GM10266 (cell line): ENCODE measurements around the gene NPY5R.

Source experiments
- DNase-seq: peaks from one replicate; pipeline ENCODE4 v3.0.0; 2012; ENCODE audit errors: extremely low spot score
- TF ChIP-seq, protein P1 (sequence below): IDR thresholded peaks from 2 replicates; pipeline ENCODE4 v1.5.1; 2012; ENCODE audit warnings: mild to moderate bottlenecking, low read depth; ENCODE audit not compliant: control insufficient read depth, insufficient read depth; ENCODE audit errors: missing control alignments

NPY5R gene

DNA sequence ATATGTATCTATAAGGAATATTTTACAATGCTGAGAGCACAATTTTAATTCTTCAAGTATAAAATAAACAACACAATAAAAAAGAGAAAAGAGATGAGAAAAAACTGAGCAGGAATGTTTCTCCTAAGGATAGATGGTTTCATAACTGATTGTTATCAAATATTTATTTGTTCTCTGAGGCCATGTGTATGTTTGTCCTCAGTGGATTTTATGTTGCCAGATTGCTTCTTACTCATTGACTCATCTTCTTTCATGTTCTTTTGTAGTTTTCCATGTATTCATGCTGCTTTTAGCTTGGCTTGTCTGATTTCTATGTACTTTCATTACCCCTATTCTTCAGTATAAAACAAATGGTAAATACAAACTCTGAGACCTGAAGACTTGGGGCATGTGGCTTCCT, 41.2 kb downstream of the NPY5R start:
- DNase-seq, result no peak
- TF ChIP-seq, protein P1, sequence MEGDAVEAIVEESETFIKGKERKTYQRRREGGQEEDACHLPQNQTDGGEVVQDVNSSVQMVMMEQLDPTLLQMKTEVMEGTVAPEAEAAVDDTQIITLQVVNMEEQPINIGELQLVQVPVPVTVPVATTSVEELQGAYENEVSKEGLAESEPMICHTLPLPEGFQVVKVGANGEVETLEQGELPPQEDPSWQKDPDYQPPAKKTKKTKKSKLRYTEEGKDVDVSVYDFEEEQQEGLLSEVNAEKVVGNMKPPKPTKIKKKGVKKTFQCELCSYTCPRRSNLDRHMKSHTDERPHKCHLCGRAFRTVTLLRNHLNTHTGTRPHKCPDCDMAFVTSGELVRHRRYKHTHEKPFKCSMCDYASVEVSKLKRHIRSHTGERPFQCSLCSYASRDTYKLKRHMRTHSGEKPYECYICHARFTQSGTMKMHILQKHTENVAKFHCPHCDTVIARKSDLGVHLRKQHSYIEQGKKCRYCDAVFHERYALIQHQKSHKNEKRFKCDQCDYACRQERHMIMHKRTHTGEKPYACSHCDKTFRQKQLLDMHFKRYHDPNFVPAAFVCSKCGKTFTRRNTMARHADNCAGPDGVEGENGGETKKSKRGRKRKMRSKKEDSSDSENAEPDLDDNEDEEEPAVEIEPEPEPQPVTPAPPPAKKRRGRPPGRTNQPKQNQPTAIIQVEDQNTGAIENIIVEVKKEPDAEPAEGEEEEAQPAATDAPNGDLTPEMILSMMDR, result no peak

DNA sequence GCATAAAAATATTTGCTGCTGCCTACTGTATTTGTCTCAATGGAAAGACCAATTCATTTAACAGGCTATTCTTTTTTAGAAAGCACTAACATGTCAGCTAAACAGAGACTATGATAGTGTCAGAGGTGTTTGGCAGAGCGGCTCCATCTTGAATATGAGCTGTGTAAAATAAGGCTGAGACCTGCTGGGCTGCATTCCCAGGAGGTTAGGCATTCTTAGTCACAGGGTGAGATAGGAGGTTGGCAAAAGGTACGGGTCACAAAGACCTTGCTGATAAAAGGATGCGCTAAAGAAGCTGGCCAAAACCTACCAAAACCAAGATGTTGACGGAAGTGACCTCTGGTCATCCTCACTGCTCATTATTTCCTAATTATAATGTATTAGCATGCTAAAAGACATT, 41.8 kb downstream of the NPY5R start:
- no peak for DNase-seq
- TF ChIP-seq, protein P1, result no peak

DNA sequence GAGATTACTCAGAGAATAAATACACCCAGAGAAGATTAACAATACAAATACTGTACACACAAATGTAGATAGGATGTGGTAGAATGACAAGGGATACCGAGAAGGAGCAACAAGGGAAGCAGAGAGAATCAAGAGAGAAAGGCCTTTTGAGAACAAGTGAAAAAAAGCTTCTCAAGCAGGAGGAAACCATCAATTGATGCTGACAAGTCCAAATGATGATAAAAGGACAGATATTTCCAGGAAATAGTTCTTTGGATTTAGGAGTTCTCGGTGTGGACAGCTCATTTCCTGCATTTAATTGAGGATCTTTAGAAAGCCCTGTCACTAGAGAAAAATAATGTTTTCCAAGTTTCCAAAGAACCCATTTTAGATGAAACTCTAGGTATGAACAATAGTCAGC, 48.1 kb downstream of the NPY5R start:
- DNase-seq, result no peak
- TF ChIP-seq, protein P1, result no peak

DNA sequence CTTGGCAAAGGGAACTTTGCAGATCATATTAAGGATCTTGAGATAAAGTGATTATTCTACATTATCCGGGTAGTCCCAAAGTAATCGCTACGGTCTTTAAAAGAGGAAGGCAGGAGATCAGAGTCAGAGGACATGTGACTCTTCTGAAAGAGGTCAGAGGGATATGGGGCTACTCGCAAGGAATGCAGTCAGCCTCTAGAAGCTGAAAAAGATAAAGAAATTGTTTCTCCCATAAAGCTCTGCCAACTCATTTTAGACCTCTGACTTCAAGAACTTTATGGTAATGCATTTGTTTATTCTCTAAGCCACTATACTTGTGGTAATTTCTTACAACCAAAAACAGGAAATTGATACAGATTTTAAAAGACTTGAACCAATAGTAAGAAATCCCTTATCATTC, 48.6 kb downstream of the NPY5R start:
- TF ChIP-seq, protein P1, result no peak
- no peak for DNase-seq

DNA sequence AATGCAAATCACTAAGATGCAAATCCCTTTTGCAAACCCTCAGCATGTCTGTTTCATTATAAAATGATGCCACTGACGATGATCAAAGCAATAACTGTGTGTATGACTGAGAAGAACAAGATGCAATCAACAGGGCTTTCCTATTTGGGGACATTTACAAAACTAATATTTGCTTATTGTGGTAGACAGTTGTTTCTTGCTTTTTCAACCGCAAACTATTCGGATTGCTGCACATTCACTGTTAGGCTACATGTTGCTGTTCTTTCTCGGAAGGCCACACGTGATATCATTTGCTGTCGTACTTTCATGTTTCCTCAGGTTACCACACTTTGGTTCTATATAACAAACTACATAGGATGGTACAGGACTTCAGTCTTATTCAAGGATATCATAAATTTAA, 49.8 kb downstream of the NPY5R start:
- TF ChIP-seq, protein P1, result no peak
- no peak for DNase-seq

DNA sequence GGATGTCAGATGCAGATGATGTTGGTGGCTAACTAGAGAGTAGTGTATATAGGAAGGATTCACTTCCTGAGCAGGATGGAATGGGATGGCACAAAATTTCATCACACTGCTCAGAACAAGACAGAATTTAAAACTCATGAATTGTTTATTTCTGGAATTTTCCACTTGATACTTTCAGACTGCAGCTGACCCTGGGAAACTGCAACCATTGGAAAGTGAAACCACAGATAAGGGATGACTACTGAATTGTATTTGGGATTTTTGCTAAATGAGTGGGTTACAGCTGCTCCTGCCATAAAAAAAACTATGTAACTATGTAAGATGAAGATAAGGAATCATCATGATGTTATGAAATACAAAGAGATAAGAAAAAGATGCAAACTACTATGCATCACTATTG, 51.4 kb downstream of the NPY5R start:
- no peak for DNase-seq
- TF ChIP-seq, protein P1, result no peak

DNA sequence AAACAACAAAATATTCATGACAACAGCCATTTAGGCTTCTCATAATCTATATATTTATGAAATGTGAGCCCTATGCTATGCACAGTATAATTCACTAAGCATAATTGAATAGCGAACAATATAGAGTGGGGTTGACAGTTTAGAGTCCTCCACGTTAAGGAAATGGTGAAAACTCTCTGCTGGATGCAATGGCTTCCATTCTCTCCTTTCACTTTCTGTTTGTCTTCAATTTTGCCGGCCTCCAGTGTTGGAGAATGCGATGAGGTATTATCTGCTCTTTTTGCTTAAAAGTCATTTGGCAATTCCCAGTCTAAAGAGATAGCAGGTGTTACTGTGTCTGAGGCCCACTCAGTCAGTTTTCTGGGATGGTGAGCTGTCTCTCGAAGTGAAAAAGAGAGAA, 52.1 kb downstream of the NPY5R start:
- TF ChIP-seq, protein P1, result no peak
- DNase-seq, result no peak

DNA sequence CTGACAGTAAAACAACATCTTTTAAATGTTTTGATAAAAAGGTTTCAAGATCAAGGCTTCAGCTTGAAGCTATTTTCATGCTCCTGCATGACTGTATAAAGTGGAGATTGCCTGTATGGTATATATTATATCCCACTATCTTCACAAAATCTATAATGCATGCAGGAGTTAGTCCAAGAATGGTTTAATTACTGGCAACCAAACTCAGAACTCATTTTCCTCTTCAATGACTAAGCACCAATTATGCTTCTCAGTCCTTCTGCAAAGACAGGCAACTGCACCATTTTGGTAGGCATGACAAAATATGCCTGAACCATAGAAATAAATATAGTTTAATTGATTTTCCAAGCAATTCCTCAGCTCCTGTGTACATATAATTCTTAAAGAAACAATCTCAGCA, 54.5 kb downstream of the NPY5R start:
- no peak for DNase-seq
- TF ChIP-seq, protein P1, result no peak
